GM12874 (cell line): Measurements from ENCODE around the gene MOV10L1.

Experiments
- CTCF ChIP-seq: IDR thresholded peaks from 2 replicates; pipeline ENCODE4 v1.5.1; 2011; ENCODE audit warnings: low read depth, mild to moderate bottlenecking, control low read depth, low read length, moderate library complexity; ENCODE audit not compliant: insufficient read depth

The MOV10L1 gene

DNA sequence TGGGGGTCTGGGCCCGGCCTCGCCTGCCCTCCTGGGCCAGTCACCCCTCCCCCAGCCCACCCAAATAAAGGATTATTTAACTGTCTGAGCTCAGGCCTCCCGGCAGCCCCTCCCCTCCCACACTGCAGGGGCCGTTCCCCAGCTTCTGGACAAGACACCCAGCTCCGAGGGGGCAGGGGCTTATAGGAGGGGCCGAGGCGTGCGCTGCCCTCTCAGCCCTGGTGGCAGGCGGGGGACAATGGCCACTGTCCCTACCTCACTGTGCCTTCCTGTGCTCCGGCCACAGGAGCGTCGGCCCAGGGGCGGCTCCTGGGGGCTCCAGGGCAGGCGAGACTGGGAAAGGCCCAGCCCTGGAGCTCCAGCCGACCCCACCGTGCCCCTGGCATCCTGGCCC is 108.8 kb downstream of the MOV10L1 start:
- no peak for TF ChIP-seq CTCF

DNA sequence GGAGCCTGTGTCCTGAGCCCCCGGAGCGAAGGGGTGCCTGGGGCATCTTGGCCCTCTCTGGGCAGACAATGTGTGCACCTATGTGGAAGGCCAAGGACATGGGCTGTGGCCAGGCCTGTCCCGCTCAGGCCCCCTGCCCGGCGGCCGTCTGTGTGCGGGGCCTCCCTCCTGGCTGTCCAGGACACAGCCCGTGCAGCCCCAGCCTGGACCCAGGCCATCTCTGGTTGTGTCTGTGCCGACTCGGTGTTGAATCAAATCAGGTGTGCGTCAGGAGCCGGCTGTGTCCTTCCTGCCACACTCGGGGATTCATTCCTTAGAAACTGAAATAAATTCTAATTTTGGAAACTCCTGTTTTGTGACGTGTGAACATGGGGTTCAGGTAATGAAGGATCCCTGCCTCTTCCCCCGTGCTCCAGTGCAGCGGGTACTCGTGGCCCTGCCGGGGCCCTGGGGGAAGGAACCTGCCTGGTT is 109.5 kb downstream of the MOV10L1 start:
- TF ChIP-seq CTCF = no peak

DNA sequence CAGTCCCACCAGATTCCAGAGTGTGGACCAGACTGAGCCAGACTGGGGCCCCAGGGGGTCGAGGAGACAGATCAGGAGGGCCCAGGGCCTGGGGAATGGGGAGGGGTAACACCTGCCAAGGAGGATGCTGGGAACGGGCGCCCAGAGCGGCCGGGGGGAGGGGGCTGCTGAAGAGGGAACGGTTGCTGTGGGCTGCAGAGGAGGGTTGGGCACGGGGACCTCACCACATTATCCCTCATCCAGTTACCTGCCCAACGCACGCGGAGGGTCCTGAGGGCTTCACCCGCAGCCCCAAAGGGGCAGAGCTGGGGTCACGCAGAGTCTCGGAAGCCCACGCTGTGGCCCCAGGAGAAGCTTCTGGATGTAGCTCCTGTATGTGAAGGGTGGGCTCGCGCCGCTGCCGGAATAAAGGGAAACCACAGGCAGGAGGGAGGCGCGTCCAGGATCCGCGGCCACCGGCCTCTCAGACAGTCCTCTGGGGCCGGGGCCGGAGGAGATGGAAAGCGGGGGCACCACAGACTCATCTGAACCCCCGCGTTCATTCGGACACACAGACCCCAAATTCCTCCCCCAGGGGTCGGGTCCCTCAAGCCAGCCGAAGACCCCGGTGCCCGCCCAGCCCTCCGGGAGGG is 110.1 kb downstream of the MOV10L1 start:
- TF ChIP-seq CTCF = no peak

DNA sequence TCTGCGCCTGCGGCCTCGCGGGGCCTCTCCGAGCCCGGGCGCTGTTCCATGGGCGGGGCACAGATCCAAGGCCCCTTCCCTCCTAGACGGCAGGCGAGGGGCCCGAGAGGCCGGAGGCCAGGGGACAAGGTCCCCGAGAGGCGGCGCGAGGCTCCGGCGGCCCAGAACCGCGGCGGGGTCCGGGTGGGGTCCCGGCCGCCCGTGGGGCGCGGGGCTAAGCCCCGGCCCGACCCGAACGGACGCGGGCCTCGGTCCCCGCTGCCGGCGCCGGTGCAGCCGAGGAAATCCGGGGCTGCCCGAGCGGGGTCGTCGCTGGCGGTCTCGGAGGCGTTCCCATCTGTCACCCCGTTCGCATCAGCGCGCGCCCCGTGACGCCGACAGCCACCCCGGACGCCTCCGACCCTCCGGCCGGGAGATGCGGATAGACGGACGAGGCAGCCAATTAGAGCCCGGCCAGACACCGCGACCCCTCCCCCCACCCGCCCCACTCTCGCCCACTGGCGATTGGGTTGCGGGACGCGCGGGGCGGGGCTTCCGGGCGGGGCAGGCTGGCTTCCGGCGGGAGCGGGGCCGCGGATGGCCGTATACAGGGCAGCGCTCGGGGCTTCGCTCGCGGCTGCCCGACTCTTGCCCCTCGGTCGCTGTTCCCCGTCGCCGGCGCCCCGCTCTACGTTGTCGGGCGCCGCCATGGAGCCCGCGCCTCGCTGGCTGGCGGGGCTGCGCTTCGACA is 110.8 kb downstream of the MOV10L1 start, which contains the start of gene SELENOO:
SELENOO (plus strand) TSS at position 551 of the 730 bp plus-strand sequence; CDS start at position 577, 26 bp downstream.
- no peak for TF ChIP-seq CTCF

DNA sequence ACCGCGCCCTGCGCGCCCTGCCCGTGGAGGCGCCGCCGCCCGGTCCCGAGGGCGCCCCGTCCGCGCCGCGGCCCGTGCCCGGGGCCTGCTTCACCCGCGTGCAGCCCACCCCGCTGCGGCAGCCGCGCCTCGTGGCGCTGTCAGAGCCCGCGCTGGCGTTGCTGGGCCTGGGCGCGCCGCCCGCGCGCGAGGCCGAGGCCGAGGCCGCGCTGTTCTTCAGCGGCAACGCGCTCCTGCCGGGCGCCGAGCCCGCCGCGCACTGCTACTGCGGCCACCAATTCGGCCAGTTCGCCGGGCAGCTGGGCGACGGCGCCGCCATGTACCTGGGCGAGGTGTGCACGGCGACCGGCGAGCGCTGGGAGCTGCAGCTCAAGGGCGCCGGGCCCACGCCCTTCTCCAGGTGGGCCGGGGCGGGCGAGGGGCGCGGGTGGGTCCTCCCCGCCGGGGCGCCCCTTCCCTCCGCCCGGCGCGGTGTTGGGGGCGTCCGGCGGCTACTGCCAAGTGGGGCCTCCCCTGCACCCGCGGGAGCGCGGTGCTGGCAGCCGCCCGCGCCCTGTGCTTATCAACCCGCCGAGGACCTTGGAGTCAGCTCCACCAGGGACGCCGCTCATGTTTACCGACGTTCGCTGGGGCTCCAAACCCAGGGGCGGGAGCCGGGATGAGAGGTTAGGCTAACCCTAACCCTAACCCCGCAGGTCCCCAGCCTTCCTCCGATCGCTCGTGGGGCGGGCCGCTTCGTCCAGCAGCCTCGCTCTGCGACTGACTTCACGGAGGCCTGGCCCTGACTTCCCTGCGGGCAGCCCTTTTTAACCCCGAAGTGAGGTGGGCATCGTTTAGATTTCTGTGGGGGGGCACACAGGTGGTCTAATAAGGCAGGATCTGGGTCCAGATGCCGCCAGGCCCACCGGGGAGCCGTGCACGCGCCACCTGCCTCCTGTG is 111.7 kb downstream of the MOV10L1 start:
- no peak for TF ChIP-seq CTCF

GRCh38 chr22:50202130-50202666 is 112.4 kb downstream of the MOV10L1 start:
- TF ChIP-seq CTCF = no peak
